Right atrium auricular region (tissue), 2 donors: Measurements from ENCODE around the gene LMAN2. TPM values are rescaled to one million over a fixed set of nuclear protein-coding genes. Genes with fewer than 3 reads are reported as not detected.
"Not testable (repeated sequence)": the region's sequence is repeated elsewhere in the genome, so short reads cannot be mapped to it uniquely, and the experiment has no call there.

Experiments used
- DNase-seq: peaks from one replicate; pipeline ENCODE4 v3.0.0-alpha.2; 2019; ENCODE audit warnings: low spot score
- H3K27ac ChIP-seq, 2 donors: fragments of 200-600 bp; sonication (generic); 1 replicate in 1 of 2; 2 replicates in 1 of 2; pipeline ENCODE4 v1.5.1; 2016 to 2019
- H3K27me3 ChIP-seq, 2 donors: fragments of 200-600 bp; sonication (generic); one replicate each; pipeline versions ENCODE4 v1.5.1 to v1.6.0; 2017 to 2019
- H3K36me3 ChIP-seq: fragments of 200-600 bp; sonication (generic); one replicate; pipeline ENCODE4 v1.5.1; 2016
- H3K4me1 ChIP-seq, 2 donors: fragments of 200-600 bp; sonication (generic); one replicate each; pipeline versions ENCODE4 v1.5.1 to v1.6.0; 2017 to 2019
- H3K4me3 ChIP-seq, 2 donors: fragments of 200-600 bp; sonication (generic); 1 replicate in 1 of 2; 2 replicates in 1 of 2; pipeline ENCODE4 v1.5.1; 2017 to 2019; ENCODE audit warnings: mild to moderate bottlenecking in 1 of 2, moderate library complexity in 1 of 2
- H3K9me3 ChIP-seq, 2 donors: fragments of 200-600 bp; sonication (generic); one replicate each; pipeline ENCODE4 v1.5.1; 2019
- total RNA-seq, 2 donors: library from RNA; depleted of rRNA; stranded (reverse); fragments of >200 nt; gene quantifications; one replicate each; pipeline ENCODE4 v1.1.0, GENCODE V29; 2016
- TF ChIP-seq, protein P1 (sequence below), 2 donors: fragments of 200-600 bp; sonication (generic); IDR thresholded peaks; one replicate each; pipeline ENCODE4 v1.5.1; 2019; ENCODE audit warnings: antibody characterized with exemption in 2 of 2

The LMAN2 gene
- total RNA-seq, 2 donors from 2014 or later = 128 to 134 TPM

DNA sequence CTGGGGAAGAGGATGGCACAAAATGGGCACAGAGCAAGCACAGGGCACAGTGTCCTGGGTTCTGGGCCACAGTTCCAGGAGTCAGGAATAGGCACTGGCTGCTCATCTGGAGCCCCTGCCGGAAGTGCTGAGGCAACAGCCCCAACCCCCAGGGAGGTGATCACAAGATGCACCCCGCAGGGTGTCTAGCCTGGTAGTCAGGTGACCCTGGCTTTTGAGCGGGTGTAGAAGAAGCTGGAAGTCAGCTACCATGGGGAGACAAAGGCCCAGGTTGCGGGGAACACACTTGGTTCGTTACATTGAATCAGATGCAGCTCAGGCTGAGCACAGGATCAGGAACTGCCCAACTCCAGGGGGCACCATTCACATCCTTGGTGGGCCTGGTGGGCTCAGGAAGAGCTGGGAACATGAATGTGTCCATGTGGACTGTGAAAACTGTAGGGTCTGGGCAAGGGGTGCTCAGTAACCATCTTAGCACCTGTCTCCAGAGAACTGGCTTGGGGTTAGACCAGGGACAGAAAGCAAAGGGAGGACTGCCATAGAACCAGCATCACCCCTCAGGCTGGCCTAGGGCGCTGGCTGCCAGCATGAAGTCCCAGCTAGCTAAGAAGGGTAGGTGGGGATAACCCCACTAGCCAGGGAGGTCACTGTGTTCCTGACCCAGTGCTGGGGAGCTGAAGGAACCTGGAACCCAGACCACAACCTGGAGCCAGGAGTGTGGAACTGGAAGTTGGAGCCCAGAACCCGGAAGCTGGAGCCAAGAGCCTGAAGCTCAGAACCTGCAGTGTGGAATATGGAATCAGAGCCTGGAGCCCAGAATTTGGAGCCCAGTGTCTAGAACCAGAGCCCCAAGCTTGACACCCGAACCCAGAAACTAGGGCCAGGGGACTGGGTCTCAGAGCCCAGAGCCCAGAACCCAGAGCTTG lies 26.6 kb upstream of the LMAN2 start:
- Histone ChIP-seq H3K9me3 (no peaks in the 10 kb centered on the region), H3K27ac (no peak overlapping the region), H3K4me1 (no peaks in the 10 kb centered on the region), H3K4me3 (no peak overlapping the region), H3K36me3 (no peaks in the 10 kb centered on the region), H3K27me3 (no peaks in the 10 kb centered on the region)
- no peak for DNase-seq
- TF ChIP-seq, protein P1, sequence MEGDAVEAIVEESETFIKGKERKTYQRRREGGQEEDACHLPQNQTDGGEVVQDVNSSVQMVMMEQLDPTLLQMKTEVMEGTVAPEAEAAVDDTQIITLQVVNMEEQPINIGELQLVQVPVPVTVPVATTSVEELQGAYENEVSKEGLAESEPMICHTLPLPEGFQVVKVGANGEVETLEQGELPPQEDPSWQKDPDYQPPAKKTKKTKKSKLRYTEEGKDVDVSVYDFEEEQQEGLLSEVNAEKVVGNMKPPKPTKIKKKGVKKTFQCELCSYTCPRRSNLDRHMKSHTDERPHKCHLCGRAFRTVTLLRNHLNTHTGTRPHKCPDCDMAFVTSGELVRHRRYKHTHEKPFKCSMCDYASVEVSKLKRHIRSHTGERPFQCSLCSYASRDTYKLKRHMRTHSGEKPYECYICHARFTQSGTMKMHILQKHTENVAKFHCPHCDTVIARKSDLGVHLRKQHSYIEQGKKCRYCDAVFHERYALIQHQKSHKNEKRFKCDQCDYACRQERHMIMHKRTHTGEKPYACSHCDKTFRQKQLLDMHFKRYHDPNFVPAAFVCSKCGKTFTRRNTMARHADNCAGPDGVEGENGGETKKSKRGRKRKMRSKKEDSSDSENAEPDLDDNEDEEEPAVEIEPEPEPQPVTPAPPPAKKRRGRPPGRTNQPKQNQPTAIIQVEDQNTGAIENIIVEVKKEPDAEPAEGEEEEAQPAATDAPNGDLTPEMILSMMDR (IDR thresholded peaks at IDR 0.05) = no peak

DNA sequence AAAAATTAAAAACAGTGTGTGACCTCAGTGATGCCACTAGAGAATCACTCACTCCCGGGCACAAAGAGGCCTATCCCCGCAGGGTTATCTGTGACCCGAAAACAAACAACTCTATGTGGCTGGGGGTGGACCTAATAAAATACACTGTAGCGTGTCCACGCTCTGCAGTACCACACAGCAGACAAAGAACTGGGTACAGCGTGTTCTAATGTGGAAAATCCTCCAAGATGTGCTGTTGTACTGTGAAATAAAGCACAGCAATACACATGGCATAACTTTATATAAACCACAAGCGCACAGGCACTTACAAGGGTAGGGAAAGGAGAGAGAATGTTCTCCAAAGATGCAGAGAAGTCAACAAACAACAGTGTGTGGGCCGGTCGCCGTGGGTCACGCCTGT lies 24.6 kb upstream of the LMAN2 start:
- Histone ChIP-seq H3K36me3 (no peaks in the 10 kb centered on the region), H3K27me3 (no peaks in the 10 kb centered on the region)
- TF ChIP-seq, protein P1 (IDR thresholded peaks at IDR 0.05) = no peak

DNA sequence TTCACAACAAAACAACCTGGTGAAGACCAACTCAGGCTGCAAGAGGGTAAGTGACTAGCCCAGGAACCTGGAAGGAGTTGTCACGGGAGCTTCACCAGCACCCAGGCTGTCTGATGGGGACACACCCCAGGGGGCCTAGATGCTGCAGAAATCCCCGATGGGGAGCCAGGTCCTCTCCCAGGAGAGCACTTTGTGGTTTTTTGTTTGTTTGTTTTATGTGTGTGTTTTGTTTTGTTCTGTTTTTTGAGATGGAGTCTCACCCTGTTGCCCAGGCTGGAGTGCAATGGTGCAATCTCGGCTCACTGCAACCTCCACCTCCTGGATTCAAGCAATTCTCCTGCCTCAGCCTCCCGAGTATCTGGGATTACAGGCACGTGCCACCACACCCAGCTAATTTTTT lies 24.0 kb upstream of the LMAN2 start:
- not testable (repeated sequence) for H3K27me3 ChIP-seq, H3K4me1 ChIP-seq, H3K36me3 ChIP-seq, H3K27ac ChIP-seq, H3K9me3 ChIP-seq, DNase-seq, H3K4me3 ChIP-seq

More for the DNA sequence above, 24.6 kb upstream of the LMAN2 start:
- Histone ChIP-seq H3K9me3 (no peaks in the 10 kb centered on the region), H3K4me1 (peaks cover 0 to 6% of the 10 kb centered on the region in 2 donors), H3K4me3 (no peak overlapping the region), H3K27ac (no peak overlapping the region)
- DNase-seq = no peak

DNA sequence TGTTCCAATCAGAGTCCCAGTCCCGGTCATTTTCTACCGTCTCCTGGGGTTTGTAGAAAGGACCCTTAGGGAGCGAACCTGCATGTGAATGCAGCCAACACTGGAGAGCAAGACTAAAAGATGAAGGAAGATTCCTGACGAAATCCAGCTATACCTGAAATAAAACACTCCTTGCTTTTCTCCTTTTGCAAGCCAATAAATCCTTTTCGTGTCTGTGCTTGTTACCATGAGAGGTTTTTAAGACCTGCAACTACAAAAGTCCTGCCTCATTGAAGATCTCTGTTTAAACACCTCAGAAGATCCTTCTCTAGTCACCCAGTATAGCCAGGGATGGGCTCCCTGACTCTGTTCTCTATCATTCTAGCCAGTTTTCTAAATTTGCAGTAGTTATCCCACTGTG lies 22.7 kb upstream of the LMAN2 start:
- no peak overlapping the region for H3K27ac ChIP-seq
- no peaks in the 10 kb centered on the region for H3K27me3 ChIP-seq
- H3K9me3 ChIP-seq = no peaks in the 10 kb centered on the region
- peaks cover 0 to 13% of the 10 kb centered on the region in 2 donors for H3K4me1 ChIP-seq
- no peak for DNase-seq
- no peak overlapping the region for H3K4me3 ChIP-seq
- H3K36me3 ChIP-seq = no peaks in the 10 kb centered on the region
- TF ChIP-seq, protein P1 (IDR thresholded peaks at IDR 0.05) = no peak

DNA sequence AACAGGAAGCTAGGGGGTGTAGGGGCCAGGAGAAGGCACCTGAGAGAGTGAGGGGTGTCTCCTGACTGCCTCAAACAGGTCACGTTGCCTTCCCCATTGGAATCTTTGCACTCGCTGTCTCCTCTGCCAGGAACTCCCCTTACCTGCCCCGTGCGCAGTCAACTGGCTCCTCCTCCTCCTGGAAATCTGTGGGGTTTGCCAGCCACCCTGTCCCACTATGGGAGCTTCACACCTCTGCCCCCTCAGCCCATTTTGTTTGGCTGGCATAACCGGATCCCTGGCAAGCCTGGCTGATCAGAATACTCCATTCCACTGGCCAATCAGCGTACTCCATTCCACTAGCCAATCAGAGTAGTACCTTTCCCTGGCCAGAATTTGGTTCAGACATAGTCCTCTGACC lies 22.3 kb upstream of the LMAN2 start:
- TF ChIP-seq, protein P1 (IDR thresholded peaks at IDR 0.05) = no peak
- no peaks in the 10 kb centered on the region for H3K9me3 ChIP-seq
- DNase-seq = no peak
- no peaks in the 10 kb centered on the region for H3K27me3 ChIP-seq
- no peak overlapping the region for H3K27ac ChIP-seq
- no peaks in the 10 kb centered on the region for H3K36me3 ChIP-seq
- H3K4me1 ChIP-seq = peaks cover 0 to 13% of the 10 kb centered on the region in 2 donors
- no peak overlapping the region for H3K4me3 ChIP-seq

DNA sequence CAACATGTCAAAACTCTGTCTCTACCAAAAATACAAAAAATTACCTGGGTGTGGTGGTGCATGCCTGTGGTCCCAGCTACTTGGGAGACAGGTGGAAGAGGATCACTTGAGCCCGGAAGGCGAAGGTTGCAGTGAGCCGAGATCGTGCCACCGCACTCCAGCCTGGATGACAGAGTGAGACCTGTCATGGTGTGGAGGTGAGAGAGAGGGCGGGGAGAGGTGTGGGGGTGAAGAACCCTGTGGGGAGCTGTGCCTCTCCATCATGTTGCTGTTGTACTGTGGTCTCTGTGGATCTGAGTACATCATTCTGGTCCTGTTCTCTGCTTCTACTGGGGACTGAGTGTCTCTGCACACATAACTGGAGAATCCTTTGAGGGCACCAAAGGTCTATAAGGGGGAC lies 21.4 kb upstream of the LMAN2 start:
- TF ChIP-seq, protein P1 (IDR thresholded peaks at IDR 0.05) = no peak
- Histone ChIP-seq H3K4me1 (peaks cover 0 to 16% of the 10 kb centered on the region in 2 donors), H3K27ac (no peak overlapping the region), H3K9me3 (no peaks in the 10 kb centered on the region), H3K27me3 (no peaks in the 10 kb centered on the region), H3K36me3 (no peaks in the 10 kb centered on the region), H3K4me3 (no peak overlapping the region)
- no peak for DNase-seq
